ENCODE results near the gene RTN4RL1. TPM values are rescaled to one million over a fixed set of nuclear protein-coding genes. Genes with fewer than 3 reads are reported as not detected.
A peak's percentile ranks its signal among the peaks of the same experiment; 100 is the strongest.

Gene RTN4RL1
- total and polyA plus RNA-seq, 12 donors, result 1.3 to 9.4 (median 6.1) TPM

GRCh38 chr17:1997927-1998742 is 27.0 kb downstream of the RTN4RL1 start:
- H3K4me1 ChIP-seq (replicated peaks in 1 of 2), result peaks cover 41 to 60% of the 10 kb centered on the region in 2 donors
- no peaks in the 10 kb centered on the region for H3K36me3 ChIP-seq (replicated peaks in 1 of 2)
- DNase-seq, result peak in 6 of 7 donors; percentile 50 to 75 (median 62)
- TF ChIP-seq CTCF (IDR thresholded peaks at IDR 0.05) (no peak), POLR2A (IDR thresholded peaks at IDR 0.05) (peak in 1 of 2 donors; percentile 16)
- WGBS, 4 donors, result 0 to 9% (median 4%) methylated on average over 1 to 92 of the region's 92 CpGs
- H3K27me3 ChIP-seq, result no peaks in the 10 kb centered on the region
- H3K27ac ChIP-seq, result peak overlapping the region in 3 of 5 donors; percentile 66 to 94 (median 93)
- H3K4me3 ChIP-seq, result peak overlapping the region in 2 of 4 donors; percentile 9 to 62
- no peaks in the 10 kb centered on the region for H3K9me3 ChIP-seq (replicated peaks in 1 of 3)
- intact Hi-C loops (cut with DNase I), result no loop called here

GRCh38 chr17:1997289-1997926 is 27.7 kb downstream of the RTN4RL1 start:
- Histone ChIP-seq H3K4me1 (replicated peaks in 1 of 2) (peaks cover 41 to 60% of the 10 kb centered on the region in 2 donors), H3K9me3 (replicated peaks in 1 of 3) (no peaks in the 10 kb centered on the region), H3K36me3 (replicated peaks in 1 of 2) (no peaks in the 10 kb centered on the region), H3K27ac (peak overlapping the region in 3 of 5 donors; percentile 66 to 94 (median 93)), H3K4me3 (peak overlapping the region in 1 of 4 donors; percentile 62), H3K27me3 (no peaks in the 10 kb centered on the region)
- 65 to 72% (median 70%) methylated on average over 10 to 22 of the region's 22 CpGs for WGBS, 4 donors
- no peak for DNase-seq
- TF ChIP-seq CTCF (IDR thresholded peaks at IDR 0.05), result no peak
- TF ChIP-seq POLR2A (IDR thresholded peaks at IDR 0.05), result no peak
- intact Hi-C loops (cut with DNase I), result no loop called here

GRCh38 chr17:1996800-1997288 is 28.3 kb downstream of the RTN4RL1 start:
- H3K27ac ChIP-seq, result peak overlapping the region in 3 of 5 donors; percentile 47 to 94 (median 66)
- TF ChIP-seq CTCF (IDR thresholded peaks at IDR 0.05) (no peak), POLR2A (IDR thresholded peaks at IDR 0.05) (no peak)
- intact Hi-C loops (cut with DNase I), result no loop called here
- H3K36me3 ChIP-seq (replicated peaks in 1 of 2), result no peaks in the 10 kb centered on the region
- no peak overlapping the region for H3K4me3 ChIP-seq
- no peaks in the 10 kb centered on the region for H3K27me3 ChIP-seq
- DNase-seq, result no peak
- 78 to 84% (median 82%) methylated on average over 9 of the region's 9 CpGs for WGBS, 4 donors
- H3K9me3 ChIP-seq (replicated peaks in 1 of 3), result no peaks in the 10 kb centered on the region
- peaks cover 41 to 60% of the 10 kb centered on the region in 2 donors for H3K4me1 ChIP-seq (replicated peaks in 1 of 2)
